ENCODE data around the gene PAEP.

Gene PAEP

GRCh38 chr9:135596211-135596610, 34.7 kb downstream of the PAEP start:
- TF ChIP-seq CTCF (IDR thresholded peaks at IDR 0.05; ENCODE audit: low read depth, low read length) = no peak
- DNase-seq (ENCODE audit: extremely low read depth, low read depth) = no peak

GRCh38 chr9:135600296-135600817, 38.8 kb downstream of the PAEP start:
- DNase-seq (ENCODE audit: extremely low read depth, low read depth) = no peak
- TF ChIP-seq CTCF (IDR thresholded peaks at IDR 0.05; ENCODE audit: low read depth, low read length) = no peak

- DNase-seq (ENCODE audit: extremely low read depth, low read depth) = no peak
- no peak for TF ChIP-seq CTCF (IDR thresholded peaks at IDR 0.05; ENCODE audit: low read depth, low read length)
Observed at GRCh38 chr9:135601988-135602387, 40.4 kb downstream of the PAEP start.

- DNase-seq (ENCODE audit: extremely low read depth, low read depth) = no peak
- peak; percentile 72 for TF ChIP-seq CTCF (IDR thresholded peaks at IDR 0.05; ENCODE audit: low read depth, low read length)
Observed at GRCh38 chr9:135602789-135603481, 41.4 kb downstream of the PAEP start.

GRCh38 chr9:135604437-135605237, 43.1 kb downstream of the PAEP start:
- DNase-seq (ENCODE audit: extremely low read depth, low read depth) = no peak
- no peak for TF ChIP-seq CTCF (IDR thresholded peaks at IDR 0.05; ENCODE audit: low read depth, low read length)

GRCh38 chr9:135605238-135605781, 43.8 kb downstream of the PAEP start:
- no peak for DNase-seq (ENCODE audit: extremely low read depth, low read depth)
- no peak for TF ChIP-seq CTCF (IDR thresholded peaks at IDR 0.05; ENCODE audit: low read depth, low read length)

- TF ChIP-seq CTCF (IDR thresholded peaks at IDR 0.05; ENCODE audit: low read depth, low read length) = no peak
- DNase-seq (ENCODE audit: extremely low read depth, low read depth) = no peak
Observed at GRCh38 chr9:135606885-135607259, 45.3 kb downstream of the PAEP start.

Measured in AG09319 (cell line).